GM12891 (cell line): ENCODE data around the gene PPP1R9A.

Experiments used
- DNase-seq: peaks from one replicate; pipeline ENCODE4 v3.0.0; 2011; ENCODE audit warnings: low spot score; ENCODE audit not compliant: insufficient read length
- FAIRE-seq: peaks from 2 replicates; lab custom pipeline; 2011; peaks lifted over from hg19 to GRCh38; lab: Jason Lieb, UNC
- PAX5 ChIP-seq: IDR thresholded peaks from 2 replicates; pipeline ENCODE4 v1.6.1; 2011; ENCODE audit warnings: low read length, moderate library complexity, mild to moderate bottlenecking; ENCODE audit not compliant: insufficient read depth, severe bottlenecking
- POLR2A ChIP-seq: IDR thresholded peaks from 2 replicates; pipeline ENCODE4 v1.6.1; 2011; ENCODE audit warnings: low read depth, low read length, control low read depth
- POLR2AphosphoS5 ChIP-seq: IDR thresholded peaks from 2 replicates; pipeline ENCODE4 v1.6.1; 2011; ENCODE audit warnings: low read depth, low read length, control low read depth
- POU2F2 ChIP-seq: IDR thresholded peaks from 2 replicates; pipeline ENCODE4 v1.6.1; 2011; ENCODE audit warnings: low read depth, mild to moderate bottlenecking, control low read depth, low read length, moderate library complexity
- SPI1 ChIP-seq: IDR thresholded peaks from 2 replicates; pipeline ENCODE4 v1.6.1; 2011; ENCODE audit warnings: low read depth, low read length, control low read depth
- TAF1 ChIP-seq: IDR thresholded peaks from 2 replicates; pipeline ENCODE4 v1.6.1; 2011; ENCODE audit warnings: low read depth, low read length, control low read depth

The PPP1R9A gene

DNA sequence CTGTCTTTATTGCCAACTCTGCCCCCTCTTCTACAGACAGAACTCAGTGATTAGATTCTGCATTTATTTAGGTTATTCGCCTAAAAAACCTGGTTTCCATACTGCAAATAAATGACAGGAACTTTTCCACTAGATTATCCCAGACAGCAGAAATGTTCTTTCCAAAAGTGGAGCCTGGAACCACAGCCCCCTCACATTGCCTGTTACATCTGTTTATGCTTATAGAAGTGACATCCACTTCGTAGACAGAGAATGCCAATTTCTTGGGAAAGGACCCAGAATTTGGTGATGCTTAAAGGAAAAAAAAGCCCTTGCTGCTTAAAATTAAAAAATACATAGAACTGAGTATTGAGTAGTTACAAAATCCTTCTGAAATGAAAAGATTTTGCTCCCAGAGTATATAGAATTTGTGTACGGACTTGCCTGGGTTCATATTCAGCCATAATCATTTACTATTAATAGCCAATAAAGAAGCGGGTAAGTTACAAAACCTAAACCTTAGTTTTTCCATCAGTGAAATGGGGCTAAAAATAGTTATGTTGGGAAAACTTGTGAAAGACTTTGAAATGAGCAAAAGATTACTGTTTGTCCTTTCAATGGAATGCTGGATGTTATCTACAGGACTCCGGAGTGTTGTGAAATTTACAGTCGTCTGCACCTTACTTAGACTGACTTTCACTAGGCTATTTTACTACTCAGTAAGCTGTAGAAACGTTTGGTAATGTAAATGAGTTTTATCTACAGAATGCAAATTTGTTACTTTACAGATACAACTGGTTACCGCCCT is 1.1 kb upstream of the PPP1R9A start:
- FAIRE-seq: no peak
- no peak for DNase-seq
- TF ChIP-seq PAX5 (no peak), POLR2A (no peak), POLR2AphosphoS5 (no peak), SPI1 (no peak), POU2F2 (no peak), TAF1 (no peak)

- peak; percentile 25 for DNase-seq
- peak; percentile 13 for FAIRE-seq
- TF ChIP-seq POU2F2 (no peak), POLR2A (no peak), POLR2AphosphoS5 (no peak), PAX5 (no peak), TAF1 (no peak), SPI1 (no peak)
These were observed 473 bp downstream of the PPP1R9A start for GRCh38 chr7:94907811-94908322.

DNA sequence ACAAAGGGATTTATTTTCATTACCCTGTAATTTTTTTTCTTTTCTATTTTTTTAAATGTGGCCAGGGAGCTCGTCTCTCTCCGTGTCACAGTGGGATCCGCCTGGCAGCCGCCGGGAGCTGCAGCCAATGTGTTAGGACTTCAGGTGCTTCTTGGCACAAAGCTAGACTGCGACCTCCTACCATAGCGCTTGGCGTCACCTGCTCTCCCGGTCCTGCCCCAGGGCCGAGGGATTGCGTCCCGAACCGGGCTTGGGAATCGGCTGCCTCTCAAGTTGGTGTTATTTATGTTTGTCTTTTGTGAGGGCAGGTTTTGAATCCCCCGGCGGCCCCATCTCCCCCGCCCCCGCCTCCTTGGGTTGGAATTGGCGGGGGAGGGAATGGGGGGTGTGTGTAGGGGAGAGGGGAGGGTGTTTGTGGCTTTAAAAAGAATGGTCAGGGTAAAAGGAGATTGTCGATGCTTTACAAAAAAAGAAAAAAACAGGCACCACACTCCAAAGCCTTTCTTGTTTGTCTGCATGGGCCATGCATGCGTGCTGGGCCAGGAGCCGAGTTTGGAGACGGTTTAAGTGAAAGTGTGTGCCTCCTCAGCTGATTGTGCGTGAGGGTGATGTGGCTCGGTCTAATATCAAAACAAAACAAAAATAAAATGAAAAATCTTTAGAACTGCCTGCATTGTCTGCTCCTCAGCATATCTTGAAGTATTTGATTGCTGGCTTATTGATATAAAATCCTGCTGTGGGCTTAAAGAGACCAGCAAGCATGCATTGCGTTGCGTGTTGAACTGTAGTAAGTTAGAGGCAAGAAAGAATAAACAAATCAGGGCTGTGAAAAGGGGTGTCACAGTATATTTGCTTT is 1.2 kb downstream of the PPP1R9A start:
- no peak for TF ChIP-seq PAX5
- TF ChIP-seq TAF1: no peak
- no peak for TF ChIP-seq SPI1
- TF ChIP-seq POLR2AphosphoS5: no peak
- TF ChIP-seq POLR2A: no peak
- FAIRE-seq: no peak
- peak; percentile 2 for DNase-seq

DNA sequence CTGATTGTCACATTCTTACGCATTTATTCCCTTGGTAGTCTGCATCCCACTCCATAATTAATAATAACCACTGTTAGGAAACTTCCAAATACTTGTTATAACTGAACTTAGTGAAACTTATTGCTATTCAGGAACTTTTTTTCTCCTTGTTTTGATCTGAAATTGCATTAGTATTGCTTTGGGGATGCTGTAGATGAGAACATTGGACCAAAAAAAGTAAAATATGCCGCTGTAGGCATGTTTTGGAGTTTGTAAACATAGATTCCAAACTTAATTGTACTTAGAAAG is 1.7 kb downstream of the PPP1R9A start:
- DNase-seq (no peak), FAIRE-seq (no peak)
- TF ChIP-seq PAX5 (no peak), TAF1 (no peak)

DNA sequence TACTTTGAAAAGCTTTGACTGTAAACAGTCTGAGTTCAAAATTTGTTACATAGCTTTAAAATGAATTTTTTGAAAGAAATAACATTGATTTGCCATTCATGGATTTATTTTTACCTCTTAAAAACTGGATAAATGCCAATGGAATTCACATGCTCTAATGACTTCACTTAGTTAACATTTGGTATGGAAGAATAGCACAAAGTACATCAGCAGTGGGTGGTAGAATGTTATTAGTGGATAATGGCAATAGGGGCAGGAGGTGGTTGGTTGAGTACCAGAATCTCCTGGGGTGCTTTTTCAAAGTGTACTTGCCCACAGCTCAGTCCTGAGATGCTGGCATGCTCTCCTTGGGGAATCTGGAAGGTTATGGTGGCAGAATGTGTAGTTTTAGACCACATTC is 4.7 kb downstream of the PPP1R9A start:
- FAIRE-seq (no peak), DNase-seq (no peak)
- TF ChIP-seq POLR2AphosphoS5 (no peak), PAX5 (no peak), POU2F2 (no peak), SPI1 (no peak), POLR2A (no peak), TAF1 (no peak)

DNA sequence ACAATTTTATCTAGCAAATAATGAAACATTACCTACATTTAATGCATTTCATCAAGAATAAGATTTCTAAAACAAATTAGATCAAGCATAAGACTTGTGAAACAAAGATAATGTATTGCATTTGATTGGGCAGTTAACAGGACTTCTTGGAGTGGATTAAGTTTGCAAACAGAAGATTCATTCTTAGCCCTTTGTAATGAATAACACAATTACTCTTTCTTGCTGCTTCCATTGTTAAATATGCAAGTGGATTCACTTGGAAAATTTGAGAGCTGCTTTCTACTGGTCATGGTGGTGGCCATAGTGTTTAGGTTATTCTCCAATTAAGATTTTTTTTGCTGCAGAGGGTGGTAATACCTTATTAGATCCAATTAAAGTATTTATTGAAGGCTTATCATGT is 6.0 kb downstream of the PPP1R9A start:
- TF ChIP-seq TAF1: no peak
- TF ChIP-seq POLR2A: no peak
- no peak for TF ChIP-seq POLR2AphosphoS5
- TF ChIP-seq POU2F2: no peak
- no peak for TF ChIP-seq PAX5
- no peak for TF ChIP-seq SPI1
- FAIRE-seq (no peak), DNase-seq (no peak)

- DNase-seq: no peak
- no peak for FAIRE-seq
- TF ChIP-seq PAX5: no peak
These were observed 14.5 kb downstream of the PPP1R9A start for GRCh38 chr7:94921911-94922310.

DNA sequence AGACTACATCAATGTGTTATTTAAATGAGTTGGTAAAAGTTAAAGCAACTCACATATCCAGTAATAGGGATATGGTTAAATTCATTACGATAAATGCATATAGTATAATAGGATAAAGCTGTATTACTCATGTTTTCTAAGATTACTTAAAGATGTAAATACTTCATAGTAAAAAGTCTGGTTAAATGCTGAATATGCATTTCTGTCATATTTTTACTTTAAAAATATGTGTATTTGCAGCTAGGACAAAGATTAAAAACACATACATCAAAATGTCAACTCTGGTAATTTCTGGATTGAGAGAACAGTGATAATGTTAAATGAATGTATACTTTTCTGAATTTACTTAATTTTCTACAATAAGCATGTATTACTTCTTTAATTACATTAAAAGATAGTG is 15.1 kb downstream of the PPP1R9A start:
- TF ChIP-seq PAX5: no peak
- no peak for TF ChIP-seq POU2F2
- no peak for TF ChIP-seq TAF1
- no peak for TF ChIP-seq POLR2AphosphoS5
- TF ChIP-seq SPI1: no peak
- no peak for TF ChIP-seq POLR2A
- FAIRE-seq (no peak), DNase-seq (no peak)

DNA sequence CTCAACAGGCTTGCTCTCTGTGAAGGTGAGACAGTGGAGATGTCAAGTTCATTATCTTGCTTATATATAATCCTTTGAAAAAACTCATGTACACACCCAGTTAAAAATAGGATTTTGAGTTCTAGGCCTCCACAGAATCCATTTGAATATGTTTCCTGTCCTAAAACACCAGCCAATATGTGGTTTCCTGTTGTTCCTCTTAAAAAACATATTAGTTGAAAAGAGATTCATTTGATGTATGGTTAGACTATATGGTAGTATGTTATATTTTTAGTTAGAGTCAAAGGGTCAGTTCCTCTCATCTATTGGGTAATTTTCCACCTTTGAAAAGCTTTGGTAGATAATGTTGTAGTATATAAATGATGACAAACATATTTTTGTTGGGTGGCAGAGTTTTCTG is 16.0 kb downstream of the PPP1R9A start:
- no peak for TF ChIP-seq POU2F2
- no peak for TF ChIP-seq POLR2A
- TF ChIP-seq PAX5: no peak
- DNase-seq (no peak), FAIRE-seq (no peak)

- FAIRE-seq: no peak
- DNase-seq: no peak
- TF ChIP-seq PAX5: no peak
- TF ChIP-seq POLR2A: no peak
- no peak for TF ChIP-seq POLR2AphosphoS5
- no peak for TF ChIP-seq POU2F2
- no peak for TF ChIP-seq TAF1
- TF ChIP-seq SPI1: no peak
These were observed 20.8 kb downstream of the PPP1R9A start for GRCh38 chr7:94928168-94928707.
